Stimulated activated CD8-positive, alpha-beta memory T cell treated with anti-CD3 and anti-CD28 coated beads, Interleukin-4, amount 100 ng/mL, for 24 hours (primary cell): Measurements from ENCODE around the gene GALNT10.

ENCODE experiments used
- DNase-seq: peaks from one replicate; pipeline ENCODE4 v3.0.0-alpha.2; 2020; ENCODE audit warnings: low read depth

Gene GALNT10

DNA sequence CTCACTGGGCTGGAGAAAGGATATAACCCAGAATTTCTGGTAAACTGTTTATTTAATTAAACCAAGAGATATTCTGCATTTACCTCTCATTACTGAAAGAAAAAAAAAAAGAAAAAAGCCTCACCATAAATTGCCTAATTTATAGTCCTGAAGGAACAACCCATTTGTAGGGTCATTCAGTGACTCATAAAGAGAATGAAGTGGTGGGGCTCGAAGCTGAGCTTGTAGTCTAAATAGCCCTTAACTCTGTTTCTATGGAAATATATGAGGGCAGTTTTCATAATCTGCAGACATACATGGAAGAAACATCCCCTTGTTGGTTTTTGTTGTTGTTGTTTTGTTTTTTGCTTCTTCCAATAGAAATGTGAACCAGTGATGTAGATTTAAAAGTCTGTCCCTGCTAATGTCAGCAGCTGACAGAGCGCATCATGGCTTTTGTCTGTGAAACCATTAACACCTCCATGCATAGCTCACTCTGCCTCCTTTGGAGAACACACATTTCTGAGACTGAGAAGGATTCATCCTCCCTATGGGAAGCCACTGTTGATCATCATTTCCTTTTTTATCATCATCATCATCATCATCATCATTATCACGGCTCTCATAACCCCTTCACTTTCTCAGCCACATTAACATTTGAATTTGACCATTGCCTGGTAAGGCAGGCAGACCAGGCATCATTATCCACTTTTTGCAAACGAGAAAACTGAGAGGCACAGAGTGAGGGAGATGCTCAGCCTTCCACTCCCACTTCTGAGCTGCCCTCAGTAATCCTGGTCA, 187.4 kb downstream of the GALNT10 start:
- no peak for DNase-seq

DNA sequence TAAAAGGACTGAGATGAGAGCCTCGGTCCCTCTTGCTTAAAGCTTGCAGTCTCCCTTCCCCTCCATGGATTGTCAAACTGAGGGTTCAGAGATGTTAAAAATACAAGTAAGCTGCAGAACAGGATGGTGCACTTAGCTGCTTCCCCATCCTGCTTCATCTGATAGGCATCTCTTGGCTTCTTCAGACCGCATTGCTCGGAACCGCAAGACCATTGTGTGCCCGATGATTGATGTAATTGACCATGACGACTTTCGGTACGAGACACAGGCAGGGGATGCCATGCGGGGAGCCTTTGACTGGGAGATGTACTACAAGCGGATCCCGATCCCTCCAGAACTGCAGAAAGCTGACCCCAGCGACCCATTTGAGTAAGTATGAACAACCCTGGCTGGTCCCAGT, 189.7 kb downstream of the GALNT10 start:
- no peak for DNase-seq

DNA sequence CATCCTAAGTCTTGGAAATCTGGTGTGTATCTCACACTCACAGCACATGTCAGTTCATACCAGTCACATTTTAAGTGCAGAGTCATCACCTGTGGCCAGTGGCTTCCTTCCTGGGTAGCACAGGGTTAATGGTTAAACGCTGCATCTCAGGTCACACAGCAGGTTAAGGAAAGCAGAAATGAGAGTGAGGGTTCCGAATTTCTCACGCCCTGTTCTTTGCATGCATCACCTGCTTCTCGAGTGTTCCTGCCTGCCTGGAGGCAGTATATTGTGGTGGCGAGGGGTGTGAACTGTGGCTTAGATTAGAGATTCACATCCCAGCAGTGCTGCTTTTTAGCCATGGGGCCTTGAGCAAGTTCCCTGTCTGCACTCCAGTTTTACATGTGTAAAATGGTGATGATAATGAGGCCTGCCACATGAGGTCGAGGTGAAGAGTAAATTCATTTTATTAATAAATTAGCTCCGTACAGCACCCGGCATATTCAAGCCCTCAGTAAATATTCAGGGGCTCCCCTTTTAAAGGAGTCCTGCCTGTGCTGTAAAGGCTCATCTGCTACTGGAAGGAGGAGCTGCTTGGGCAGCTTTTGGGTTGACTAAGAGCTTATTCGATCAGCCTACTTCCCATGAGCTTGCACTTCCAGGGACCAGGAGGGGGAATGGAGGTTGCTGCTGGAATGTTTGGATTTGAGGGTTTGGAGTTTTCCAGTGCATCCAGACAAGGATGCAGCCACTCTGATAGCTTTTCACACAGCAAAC, 194.1 kb downstream of the GALNT10 start:
- no peak for DNase-seq

- no peak for DNase-seq
Measured at GRCh38 chr5:154385236-154385512, 194.6 kb downstream of the GALNT10 start.

GRCh38 chr5:154386952-154387629, 196.6 kb downstream of the GALNT10 start:
- no peak for DNase-seq

DNA sequence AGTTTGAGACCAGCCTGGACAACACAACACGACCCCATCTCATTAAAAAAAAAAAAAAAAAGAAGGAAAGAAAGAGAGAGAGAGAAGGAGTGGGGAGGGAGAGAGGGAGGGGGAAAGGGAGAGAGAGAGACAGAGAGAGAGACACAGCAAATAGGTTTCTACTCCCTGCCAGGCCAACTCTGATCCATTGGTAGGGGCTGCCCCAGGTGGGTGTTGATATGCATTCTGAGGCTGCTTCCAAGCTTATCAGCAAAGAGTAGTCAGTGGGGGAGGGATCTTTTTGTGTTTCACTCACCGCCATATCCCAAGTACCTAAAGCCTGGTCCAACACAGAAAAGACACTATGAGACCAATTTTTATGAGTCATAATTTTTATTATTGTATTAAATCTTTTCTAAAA, 198.3 kb downstream of the GALNT10 start:
- DNase-seq, result no peak

DNA sequence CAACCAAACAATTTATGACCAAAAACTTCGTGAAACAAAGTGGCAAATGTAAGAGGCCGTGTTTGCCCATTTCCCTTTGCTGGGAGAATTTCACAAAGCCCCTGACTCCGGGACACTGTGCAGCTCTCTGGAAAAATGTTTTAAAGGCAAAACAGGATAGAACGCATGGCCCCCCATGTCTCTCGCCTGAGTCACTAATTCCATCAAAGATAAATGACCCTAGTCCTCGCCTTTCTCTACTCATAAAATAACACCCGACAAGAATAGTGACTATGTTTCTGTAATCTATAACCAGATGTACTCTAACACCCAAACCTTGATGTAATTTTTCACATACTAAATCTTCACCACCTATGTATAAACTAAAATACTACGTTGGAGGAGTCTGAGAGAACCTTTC, 199.6 kb downstream of the GALNT10 start:
- no peak for DNase-seq

DNA sequence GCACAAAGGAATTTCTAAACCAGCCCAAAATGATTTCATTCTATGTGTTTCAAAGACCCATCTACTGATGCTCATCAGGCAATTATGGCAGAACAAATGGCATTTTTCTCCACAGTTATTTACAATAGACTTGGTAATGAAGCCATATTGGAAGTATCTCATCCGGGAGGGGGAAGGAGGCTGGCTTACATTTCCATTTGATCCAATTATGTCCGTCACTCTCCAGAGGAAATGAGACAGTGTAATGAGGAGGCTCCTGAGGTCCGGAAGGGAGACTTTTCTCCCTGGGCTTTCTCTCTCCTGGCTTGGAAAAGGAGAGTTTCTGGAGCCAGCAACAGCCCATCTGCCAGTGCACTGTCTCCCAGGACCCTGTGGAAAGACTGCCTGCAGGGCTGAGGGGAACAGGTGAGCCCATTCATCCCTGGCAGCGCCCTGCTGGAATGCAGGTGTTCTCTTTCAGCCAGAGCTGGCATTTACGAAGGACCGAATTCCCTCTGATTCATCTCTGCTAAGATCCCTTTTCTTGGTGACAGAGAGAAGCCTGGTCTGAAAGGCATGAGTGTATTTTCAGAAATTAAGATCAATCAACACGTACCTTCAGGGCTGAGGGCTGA, 200.3 kb downstream of the GALNT10 start:
- no peak for DNase-seq

DNA sequence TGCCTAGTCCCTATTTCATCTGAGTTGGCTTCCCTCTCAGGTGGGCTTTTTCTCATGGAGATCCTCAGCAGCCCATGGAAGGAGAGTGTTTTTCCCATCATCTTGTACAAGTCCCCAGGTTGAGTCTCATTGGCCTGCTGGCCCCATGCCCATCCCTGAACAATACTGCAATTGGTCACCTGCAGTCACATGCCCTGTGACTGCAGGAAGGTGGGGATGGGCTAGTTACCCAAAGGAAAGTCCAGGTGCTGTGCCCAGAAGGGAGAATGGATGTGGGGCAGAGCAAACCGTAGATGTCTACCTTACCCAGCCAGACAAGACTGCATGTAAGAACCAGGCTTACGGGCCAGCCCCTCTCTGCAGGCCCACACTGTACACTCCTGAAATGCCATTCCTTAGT, 201.3 kb downstream of the GALNT10 start:
- DNase-seq, result no peak

GRCh38 chr5:154393850-154394249, 203.3 kb downstream of the GALNT10 start:
- DNase-seq, result no peak

- no peak for DNase-seq
Measured at GRCh38 chr5:154394307-154394706, 203.8 kb downstream of the GALNT10 start.

DNA sequence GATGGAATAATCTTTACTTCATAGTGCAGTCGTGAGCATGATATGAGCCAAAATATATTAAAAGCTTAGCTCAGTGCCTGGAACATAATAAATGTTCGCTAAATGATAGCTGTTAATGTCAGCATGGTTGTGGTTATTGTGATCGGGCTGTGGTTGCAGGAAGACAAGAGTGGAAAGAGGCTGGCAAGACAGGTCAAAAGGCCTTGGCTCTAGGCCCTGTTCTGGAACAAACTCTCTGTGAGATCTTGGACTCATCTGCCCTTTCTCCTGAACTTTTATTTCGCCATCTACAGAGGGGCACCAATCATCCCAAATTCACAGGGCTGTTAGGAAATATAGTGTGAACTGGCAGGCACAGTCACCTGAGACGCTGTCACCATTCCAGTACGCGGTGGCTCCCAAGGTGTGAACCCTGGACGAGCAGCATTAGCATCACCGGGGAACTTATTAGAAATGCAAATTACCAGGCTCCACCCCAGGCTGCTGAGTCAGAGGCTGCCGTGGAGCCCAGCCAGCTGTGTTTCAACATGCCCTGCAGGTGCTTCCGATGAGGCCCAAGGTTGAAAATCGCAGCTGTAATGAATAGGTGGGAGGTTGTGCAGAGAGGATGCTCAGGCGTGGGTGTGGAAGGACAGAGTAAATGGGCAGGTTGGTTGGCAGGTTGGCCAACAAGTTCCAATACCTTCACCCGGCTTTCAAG, 205.0 kb downstream of the GALNT10 start:
- no peak for DNase-seq

- DNase-seq, result no peak
Measured at GRCh38 chr5:154396128-154396527, 205.6 kb downstream of the GALNT10 start.

DNA sequence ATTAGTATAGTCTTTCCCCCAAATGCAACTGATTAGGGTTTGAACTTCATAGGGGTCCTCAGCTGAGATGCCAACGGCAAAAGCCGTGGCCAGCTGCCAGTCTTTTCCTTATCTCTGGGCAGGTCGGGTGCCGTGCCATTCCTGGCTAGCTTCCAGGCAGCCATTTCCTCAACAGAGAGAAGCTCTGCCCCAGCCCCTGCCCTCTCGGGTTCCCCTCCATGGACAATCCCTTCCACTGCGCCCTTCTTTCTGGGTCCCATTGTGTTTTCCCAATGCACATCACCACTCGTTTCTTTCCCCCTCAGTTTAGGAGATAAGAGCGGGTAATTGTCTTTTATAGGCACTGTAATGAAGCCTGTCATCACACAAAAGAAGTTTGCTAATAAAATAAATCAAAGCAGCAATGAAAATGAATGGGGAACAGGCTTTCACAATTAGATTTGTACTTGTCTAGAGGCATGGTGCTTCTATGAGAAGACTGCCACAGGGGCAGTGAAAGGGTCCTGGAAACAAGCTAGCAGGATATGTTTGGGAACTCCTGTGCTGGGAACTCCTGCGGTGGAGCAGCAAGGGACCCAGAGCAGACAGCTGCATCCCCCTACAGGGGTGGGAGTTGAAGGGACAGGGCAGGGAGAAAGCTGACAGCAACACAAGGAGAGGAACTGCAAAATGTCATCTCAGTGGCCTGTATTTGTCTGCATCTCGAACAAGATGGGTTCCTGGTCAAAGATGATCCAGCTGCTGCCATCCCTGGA, 207.3 kb downstream of the GALNT10 start:
- DNase-seq, result no peak

DNA sequence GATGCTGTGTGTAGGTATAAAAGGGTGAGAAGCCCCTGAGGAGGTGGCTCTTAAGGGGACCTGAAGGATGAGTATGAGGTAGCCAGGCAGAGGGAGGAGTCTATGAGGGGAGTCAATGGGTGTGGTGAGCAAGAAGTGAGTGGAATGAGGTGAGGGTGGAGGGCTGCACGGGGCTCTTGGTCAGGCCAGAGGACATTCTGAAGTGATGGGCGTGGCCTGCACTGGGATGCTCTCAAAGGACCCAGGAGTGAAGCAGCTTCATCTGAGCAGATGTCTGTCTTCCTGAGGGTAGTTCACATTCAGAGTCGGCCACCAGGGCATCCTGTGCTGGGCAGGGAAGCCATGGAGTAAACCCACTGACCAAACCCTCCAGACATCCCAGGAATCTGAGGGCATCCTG, 210.1 kb downstream of the GALNT10 start:
- DNase-seq, result no peak

- DNase-seq, result no peak
Measured at GRCh38 chr5:154401355-154401754, 210.8 kb downstream of the GALNT10 start.

- DNase-seq, result no peak
Measured at GRCh38 chr5:154401931-154402330, 211.4 kb downstream of the GALNT10 start.

GRCh38 chr5:154402611-154403010, 212.1 kb downstream of the GALNT10 start:
- no peak for DNase-seq

GRCh38 chr5:154403234-154403633, 212.7 kb downstream of the GALNT10 start:
- DNase-seq, result no peak

- no peak for DNase-seq
Measured at GRCh38 chr5:154403776-154404387, 213.3 kb downstream of the GALNT10 start.
